Loucy (cell line): ENCODE results near the gene SLC12A1.

ENCODE experiments used
- H2AFZ ChIP-seq: fragments of 200-600 bp; sonication (generic); 2 replicates; pipeline ENCODE4 v1.6.0; 2016; ENCODE audit warnings: antibody characterized with exemption, mild to moderate bottlenecking, low read length, moderate library complexity
- H3F3A ChIP-seq: fragments of 200-600 bp; 2 replicates; pipeline ENCODE4 v1.6.0; 2016; ENCODE audit warnings: antibody characterized with exemption, low read depth, mild to moderate bottlenecking
- H3K27me3 ChIP-seq: fragments of 200-600 bp; sonication (generic); 2 replicates; pipeline ENCODE4 v1.6.1; 2014; ENCODE audit warnings: low read length, mild to moderate bottlenecking; ENCODE audit not compliant: insufficient read depth, poor library complexity, severe bottlenecking
- H3K36me3 ChIP-seq: fragments of 200-600 bp; sonication (generic); 2 replicates; pipeline ENCODE4 v1.6.1; 2016; ENCODE audit warnings: low read length; ENCODE audit not compliant: insufficient read depth
- H3K4me1 ChIP-seq: fragments of 200-600 bp; sonication (generic); 2 replicates; pipeline ENCODE4 v1.5.1; 2014; ENCODE audit warnings: low read length, mild to moderate bottlenecking; ENCODE audit not compliant: insufficient read depth, poor library complexity, severe bottlenecking
- H3K4me2 ChIP-seq: fragments of 200-600 bp; sonication (generic); 2 replicates; pipeline ENCODE4 v1.6.0; 2014; ENCODE audit warnings: antibody characterized with exemption, low read length, low read depth, mild to moderate bottlenecking; ENCODE audit not compliant: poor library complexity, severe bottlenecking
- H3K4me3 ChIP-seq: fragments of 200-600 bp; sonication (generic); 2 replicates; pipeline ENCODE4 v1.5.1; 2014; ENCODE audit warnings: low read length, mild to moderate bottlenecking, mixed read lengths; ENCODE audit not compliant: poor library complexity, severe bottlenecking
- H3K79me2 ChIP-seq: fragments of 200-600 bp; sonication (generic); 2 replicates; pipeline ENCODE4 v1.6.1; 2014; ENCODE audit warnings: low read length; ENCODE audit not compliant: insufficient read depth
- H3K9ac ChIP-seq: fragments of 200-600 bp; sonication (generic); 2 replicates; pipeline ENCODE4 v1.6.0; 2014; ENCODE audit warnings: mild to moderate bottlenecking, low read depth, low read length, moderate library complexity; ENCODE audit not compliant: poor library complexity, severe bottlenecking
- H3K9me2 ChIP-seq: fragments of 200-600 bp; sonication (generic); replicated peaks from 2 replicates; pipeline ENCODE4 v1.6.1; 2016; ENCODE audit warnings: low read depth, low read length, mixed read lengths
- H3K9me3 ChIP-seq: fragments of 200-600 bp; sonication (generic); 2 replicates; pipeline ENCODE4 v1.6.1; 2014; ENCODE audit warnings: mild to moderate bottlenecking, antibody characterized with exemption, low read length, low read depth; ENCODE audit not compliant: insufficient read depth
- H4K20me1 ChIP-seq: fragments of 200-600 bp; sonication (generic); 2 replicates; pipeline ENCODE4 v1.6.0; 2014; ENCODE audit warnings: antibody characterized with exemption, low read length, mild to moderate bottlenecking; ENCODE audit not compliant: insufficient read depth, poor library complexity, severe bottlenecking
- EZH2phosphoT487 ChIP-seq: fragments of 200-600 bp; IDR thresholded peaks from 2 replicates; pipeline ENCODE4 v1.6.1; 2018; ENCODE audit warnings: antibody characterized with exemption, mild to moderate bottlenecking, moderate library complexity, borderline replicate concordance
- TF ChIP-seq, protein P1 (sequence below): fragments of 200-600 bp; sonication (generic); conservative IDR thresholded peaks from 2 replicates; pipeline ENCODE4 v1.5.1; 2014; ENCODE audit warnings: mild to moderate bottlenecking, antibody characterized with exemption, low read length

Gene SLC12A1

GRCh38 chr15:48333540-48333939 is 127.4 kb downstream of the SLC12A1 start:
- peaks cover 51% of the 10 kb centered on the region for H4K20me1 ChIP-seq
- peaks cover 82% of the 10 kb centered on the region for H3K79me2 ChIP-seq
- H3F3A ChIP-seq = no peaks in the 10 kb centered on the region
- no peak overlapping the region for H2AFZ ChIP-seq
- H3K36me3 ChIP-seq = peaks cover 28% of the 10 kb centered on the region
- H3K27me3 ChIP-seq = no peaks in the 10 kb centered on the region
- TF ChIP-seq, protein P1, sequence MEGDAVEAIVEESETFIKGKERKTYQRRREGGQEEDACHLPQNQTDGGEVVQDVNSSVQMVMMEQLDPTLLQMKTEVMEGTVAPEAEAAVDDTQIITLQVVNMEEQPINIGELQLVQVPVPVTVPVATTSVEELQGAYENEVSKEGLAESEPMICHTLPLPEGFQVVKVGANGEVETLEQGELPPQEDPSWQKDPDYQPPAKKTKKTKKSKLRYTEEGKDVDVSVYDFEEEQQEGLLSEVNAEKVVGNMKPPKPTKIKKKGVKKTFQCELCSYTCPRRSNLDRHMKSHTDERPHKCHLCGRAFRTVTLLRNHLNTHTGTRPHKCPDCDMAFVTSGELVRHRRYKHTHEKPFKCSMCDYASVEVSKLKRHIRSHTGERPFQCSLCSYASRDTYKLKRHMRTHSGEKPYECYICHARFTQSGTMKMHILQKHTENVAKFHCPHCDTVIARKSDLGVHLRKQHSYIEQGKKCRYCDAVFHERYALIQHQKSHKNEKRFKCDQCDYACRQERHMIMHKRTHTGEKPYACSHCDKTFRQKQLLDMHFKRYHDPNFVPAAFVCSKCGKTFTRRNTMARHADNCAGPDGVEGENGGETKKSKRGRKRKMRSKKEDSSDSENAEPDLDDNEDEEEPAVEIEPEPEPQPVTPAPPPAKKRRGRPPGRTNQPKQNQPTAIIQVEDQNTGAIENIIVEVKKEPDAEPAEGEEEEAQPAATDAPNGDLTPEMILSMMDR = no peak
- H3K9me2 ChIP-seq = no peaks in the 10 kb centered on the region
- peak overlapping the region; percentile 85 for H3K4me3 ChIP-seq
- peaks cover 47% of the 10 kb centered on the region for H3K4me1 ChIP-seq
- peak overlapping the region; percentile 80 for H3K4me2 ChIP-seq
- peak overlapping the region; percentile 94 for H3K9ac ChIP-seq
- no peaks in the 10 kb centered on the region for H3K9me3 ChIP-seq

GRCh38 chr15:48334260-48334659 is 128.2 kb downstream of the SLC12A1 start:
- Histone ChIP-seq H3K4me2 (peak overlapping the region; percentile 80), H3K36me3 (peaks cover 33% of the 10 kb centered on the region), H3K9me2 (no peaks in the 10 kb centered on the region), H3K27me3 (no peaks in the 10 kb centered on the region), H4K20me1 (peaks cover 51% of the 10 kb centered on the region), H3K4me1 (peaks cover 47% of the 10 kb centered on the region), H3K9ac (peak overlapping the region; percentile 94), H3K79me2 (peaks cover 86% of the 10 kb centered on the region), H3F3A (no peaks in the 10 kb centered on the region), H3K9me3 (no peaks in the 10 kb centered on the region), H2AFZ (no peak overlapping the region), H3K4me3 (peak overlapping the region; percentile 85)
- TF ChIP-seq EZH2phosphoT487 = no peak
- TF ChIP-seq, protein P1 = peak; percentile 33

DNA sequence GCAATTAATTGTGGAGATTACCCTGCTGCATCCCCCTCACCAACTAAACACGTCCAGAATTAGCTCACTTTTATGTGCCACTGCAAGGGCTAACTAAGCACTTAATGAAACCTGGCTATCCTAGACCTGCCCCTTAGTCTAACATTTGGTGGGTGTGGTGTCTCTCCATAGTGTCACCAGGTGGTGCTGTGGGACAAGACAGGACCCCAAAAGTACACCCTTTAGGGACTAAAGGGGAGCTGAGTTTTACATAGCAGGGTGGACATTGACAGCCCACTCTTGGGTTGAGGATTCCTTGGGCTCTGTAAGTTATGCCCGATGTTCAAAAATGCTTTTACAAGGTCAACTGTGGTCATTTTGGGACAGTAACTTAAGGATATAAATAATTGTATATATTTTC is 130.8 kb downstream of the SLC12A1 start:
- peaks cover 78% of the 10 kb centered on the region for H3K79me2 ChIP-seq
- peaks cover 51% of the 10 kb centered on the region for H4K20me1 ChIP-seq
- no peaks in the 10 kb centered on the region for H3F3A ChIP-seq
- no peaks in the 10 kb centered on the region for H3K27me3 ChIP-seq
- H3K36me3 ChIP-seq = peaks cover 50% of the 10 kb centered on the region
- no peak for TF ChIP-seq EZH2phosphoT487
- TF ChIP-seq, protein P1 = peak; percentile 74
- H3K4me1 ChIP-seq = peaks cover 47% of the 10 kb centered on the region
- peak overlapping the region; percentile 45 for H3K4me2 ChIP-seq
- H3K4me3 ChIP-seq = peak overlapping the region; percentile 3
- H3K9me2 ChIP-seq = no peaks in the 10 kb centered on the region
- no peak overlapping the region for H3K9ac ChIP-seq
- no peak overlapping the region for H2AFZ ChIP-seq
- H3K9me3 ChIP-seq = no peaks in the 10 kb centered on the region
